AG08396 (cell line): ENCODE data around the gene ADGRB3.
"Not testable (repeated sequence)": the region's sequence is repeated elsewhere in the genome, so short reads cannot be mapped to it uniquely, and the experiment has no call there.

Experiments
- DNase-seq: peaks from one replicate; pipeline ENCODE4 v3.0.0; 2012; ENCODE audit warnings: low spot score, mixed read lengths

ADGRB3 gene

DNA sequence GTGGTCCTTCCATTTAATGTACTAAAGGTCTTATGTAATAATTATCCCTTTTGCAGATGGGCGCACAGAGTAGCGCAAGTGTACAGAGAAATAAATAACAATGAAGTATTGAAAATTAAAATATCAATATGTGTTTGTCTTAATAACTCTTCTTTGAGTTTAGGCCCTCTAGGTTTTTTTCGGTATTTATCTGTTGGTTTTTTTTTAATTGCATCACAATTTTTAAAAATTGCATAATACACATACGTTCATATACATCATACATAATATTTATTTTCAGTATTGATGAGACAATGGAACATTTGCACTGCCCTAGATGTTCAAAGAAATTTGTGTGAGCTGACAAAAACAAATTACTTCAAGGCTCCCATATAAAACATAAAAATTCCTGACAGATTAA, 15.1 kb downstream of the ADGRB3 start:
- no peak for DNase-seq

DNA sequence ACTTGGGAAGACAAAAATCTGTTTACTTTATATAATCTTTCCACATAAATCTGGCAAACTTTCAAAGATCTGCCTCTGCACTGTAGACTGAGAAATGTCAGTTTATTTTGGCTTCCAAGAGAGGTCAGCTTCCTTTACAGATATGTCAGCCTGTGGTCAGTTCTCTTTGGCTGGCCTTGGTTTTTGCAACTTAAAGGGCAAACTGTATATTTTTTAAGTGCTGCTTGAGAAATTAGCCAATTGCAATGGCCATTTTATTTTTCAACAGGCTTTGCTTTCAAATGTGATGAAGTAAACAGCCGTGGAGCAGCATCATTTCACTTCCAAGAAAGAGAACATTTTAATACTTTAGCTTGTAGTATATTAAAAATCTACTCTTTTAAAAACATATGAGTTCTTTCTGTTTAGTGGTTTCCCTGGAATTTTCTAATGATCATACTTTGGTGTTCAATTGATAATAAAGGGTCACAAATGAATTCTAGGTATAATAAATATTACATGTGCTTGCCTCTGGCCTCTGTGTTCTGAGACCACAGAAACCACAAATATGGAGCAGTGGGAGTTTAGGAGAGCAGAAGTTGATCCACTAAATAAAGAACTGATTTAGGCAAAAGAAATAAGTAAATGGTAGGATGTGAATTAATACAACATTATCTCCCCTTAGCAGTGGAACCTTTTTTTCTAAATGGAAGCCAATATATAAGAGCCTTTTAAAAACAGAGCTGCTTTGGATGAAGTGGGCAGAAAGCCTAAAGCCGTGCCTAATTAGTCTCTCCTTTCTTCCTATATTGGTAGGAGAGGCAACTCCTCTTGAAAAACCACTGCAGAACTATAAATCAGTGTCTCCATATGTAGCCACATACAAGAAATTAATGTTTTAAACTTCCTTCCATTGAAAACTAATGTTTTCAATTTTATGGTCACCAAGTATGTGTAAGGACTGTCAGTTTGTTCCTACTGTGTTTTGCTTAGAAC, 16.2 kb downstream of the ADGRB3 start:
- no peak for DNase-seq

- DNase-seq, result no peak
Observed at GRCh38 chr6:68652117-68652536, 17.0 kb downstream of the ADGRB3 start.

DNA sequence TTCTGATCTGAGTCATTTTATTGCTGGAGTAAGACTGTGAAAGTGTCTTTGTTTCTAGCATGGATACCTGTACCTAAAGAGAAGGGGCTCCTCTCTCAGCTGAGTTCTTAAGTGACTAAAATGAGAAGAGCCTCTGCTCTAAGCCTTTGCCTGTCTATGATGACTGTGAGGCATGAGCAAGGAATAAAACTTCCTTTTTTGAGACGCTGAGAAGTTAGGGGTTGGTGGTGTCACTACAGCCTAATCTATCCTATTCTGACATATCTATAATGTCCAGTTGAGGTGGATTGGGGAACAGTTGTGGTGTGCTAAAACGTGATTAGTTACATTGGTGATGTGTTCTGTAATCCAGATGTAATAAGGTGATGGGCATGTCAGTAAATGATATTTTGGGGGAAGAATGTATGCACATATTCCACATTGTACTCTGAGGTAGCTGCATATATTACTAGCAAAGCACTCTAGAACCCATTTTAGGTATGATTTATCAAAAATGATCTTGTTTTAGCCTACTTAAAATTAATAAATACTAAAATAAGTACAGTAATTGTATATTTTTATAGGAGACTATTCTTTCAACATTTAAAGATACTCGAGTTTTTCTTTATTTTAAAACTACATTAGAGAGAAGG, 18.1 kb downstream of the ADGRB3 start:
- no peak for DNase-seq

- no peak for DNase-seq
Observed at GRCh38 chr6:68653706-68654089, 18.6 kb downstream of the ADGRB3 start.

GRCh38 chr6:68654134-68654533, 19.1 kb downstream of the ADGRB3 start:
- no peak for DNase-seq

DNA sequence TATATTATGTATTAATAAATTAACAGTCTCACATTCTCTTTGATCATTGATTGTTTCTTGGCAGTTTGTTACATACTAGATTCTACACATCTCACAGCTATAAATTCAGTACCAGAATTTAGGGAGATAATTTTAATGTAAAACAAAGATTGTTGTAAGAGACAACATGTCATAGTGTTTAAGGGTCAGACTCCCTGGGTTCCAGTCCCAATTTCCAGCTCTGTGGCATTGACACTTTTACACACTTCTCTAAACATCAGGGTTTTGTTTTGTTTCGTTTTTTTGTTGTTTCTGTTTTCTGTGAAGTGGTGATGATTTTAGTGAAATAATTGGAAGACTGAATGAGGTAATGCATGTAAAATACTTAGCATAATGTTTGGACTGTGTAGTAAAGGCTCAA, 19.9 kb downstream of the ADGRB3 start:
- DNase-seq, result no peak

- DNase-seq, result no peak
Observed at GRCh38 chr6:68657374-68658139, 22.5 kb downstream of the ADGRB3 start.

DNA sequence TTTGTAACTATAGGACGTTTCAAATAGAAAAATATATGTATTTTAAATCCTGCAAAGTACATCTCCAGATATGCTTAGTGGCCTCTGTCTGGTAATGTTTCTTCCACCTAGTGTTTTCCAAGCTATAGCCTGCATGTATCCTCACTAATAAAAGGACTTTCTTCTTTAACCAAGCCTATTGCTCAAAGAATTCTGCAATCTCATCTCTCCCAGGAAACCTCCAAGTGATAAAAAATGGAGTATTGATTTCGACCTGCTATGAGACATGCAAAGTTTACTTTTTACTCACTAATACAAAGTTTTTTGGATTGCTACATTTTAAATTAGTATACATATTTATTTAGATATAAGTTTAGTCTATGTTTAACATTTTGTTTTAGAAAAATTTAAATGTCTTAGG, 23.3 kb downstream of the ADGRB3 start:
- DNase-seq, result no peak

DNA sequence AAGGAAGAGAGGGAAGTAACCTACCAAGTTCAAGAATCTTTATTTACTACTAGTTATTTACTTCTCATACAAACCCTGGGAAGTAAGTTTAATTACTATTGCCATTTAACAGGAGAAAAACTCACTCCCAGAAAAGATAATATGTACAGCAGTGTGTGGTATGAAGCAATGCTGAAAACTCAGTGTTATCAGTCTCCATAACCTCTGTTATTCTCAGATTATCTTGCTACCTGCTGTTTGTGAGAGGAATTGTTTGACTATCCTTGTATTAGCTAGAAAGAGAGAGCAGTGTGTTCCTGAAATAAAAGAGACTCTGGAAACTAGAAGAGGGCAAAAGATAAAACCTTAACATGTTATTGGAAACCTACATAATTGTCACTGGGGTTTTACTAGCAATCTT, 38.2 kb downstream of the ADGRB3 start:
- no peak for DNase-seq

DNA sequence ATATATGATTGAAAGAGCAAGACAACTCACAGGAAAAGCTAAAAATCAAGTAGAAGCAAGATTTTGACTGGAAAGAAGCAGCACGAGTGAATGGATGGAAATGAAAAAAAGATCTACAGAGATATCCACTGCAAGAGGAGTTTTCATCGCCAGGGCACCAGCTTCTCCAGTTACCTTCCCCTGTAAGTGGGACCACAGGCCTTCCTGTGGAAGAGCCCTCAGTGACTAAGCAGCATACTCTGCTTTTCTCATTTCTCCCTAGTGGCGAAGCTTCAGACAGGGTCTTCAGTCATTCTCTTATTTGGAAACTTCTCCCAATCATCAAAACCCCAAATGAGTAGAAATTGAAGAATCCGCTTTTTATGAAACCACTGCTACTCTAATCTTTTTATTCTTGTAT, 40.5 kb downstream of the ADGRB3 start:
- DNase-seq, result no peak

- not testable (repeated sequence) for DNase-seq
Observed at GRCh38 chr6:68676094-68676493, 41.0 kb downstream of the ADGRB3 start.

DNA sequence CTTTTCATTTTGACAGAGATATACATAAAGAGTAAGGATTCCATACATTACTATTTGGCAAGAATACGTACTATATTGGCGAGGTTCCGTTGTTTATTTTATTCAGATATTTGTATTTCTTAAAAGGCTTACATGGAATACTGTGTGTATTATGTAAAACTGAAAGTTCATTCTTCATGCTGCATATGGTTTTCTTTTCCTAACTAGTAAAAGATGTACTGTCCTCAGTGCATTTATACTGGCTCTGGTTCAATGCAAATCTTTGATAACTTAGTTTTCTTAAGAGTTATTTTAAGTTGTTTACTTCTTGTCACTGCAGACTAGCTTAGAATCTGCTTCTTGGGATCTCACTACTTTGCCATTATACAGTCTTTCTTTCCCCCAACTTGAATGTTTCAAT, 42.0 kb downstream of the ADGRB3 start:
- no peak for DNase-seq

GRCh38 chr6:68679399-68679798, 44.3 kb downstream of the ADGRB3 start:
- DNase-seq, result no peak

- no peak for DNase-seq
Observed at GRCh38 chr6:68680264-68680663, 45.2 kb downstream of the ADGRB3 start.

DNA sequence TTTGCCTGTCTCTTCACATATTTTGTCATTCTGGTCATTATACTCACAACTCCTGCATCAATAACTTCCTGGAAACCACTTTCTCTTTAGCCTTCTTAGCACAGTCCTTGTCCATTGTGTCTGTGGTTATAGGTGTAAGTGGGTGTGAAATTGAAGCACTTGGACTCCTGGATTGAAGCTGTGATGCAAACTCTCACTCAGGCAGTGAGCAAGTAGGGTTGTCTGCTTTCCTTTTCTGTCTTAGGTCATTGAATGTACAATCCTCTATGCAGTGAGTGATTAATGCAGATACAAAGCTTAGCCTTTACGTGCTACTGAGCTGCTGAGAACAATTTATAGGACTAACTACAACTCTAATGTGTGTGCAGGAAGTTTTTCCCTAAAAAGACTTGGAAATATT, 54.8 kb downstream of the ADGRB3 start:
- DNase-seq, result no peak

GRCh38 chr6:68691120-68691519, 56.0 kb downstream of the ADGRB3 start:
- no peak for DNase-seq

- DNase-seq, result no peak
Observed at GRCh38 chr6:68693271-68693670, 58.2 kb downstream of the ADGRB3 start.

DNA sequence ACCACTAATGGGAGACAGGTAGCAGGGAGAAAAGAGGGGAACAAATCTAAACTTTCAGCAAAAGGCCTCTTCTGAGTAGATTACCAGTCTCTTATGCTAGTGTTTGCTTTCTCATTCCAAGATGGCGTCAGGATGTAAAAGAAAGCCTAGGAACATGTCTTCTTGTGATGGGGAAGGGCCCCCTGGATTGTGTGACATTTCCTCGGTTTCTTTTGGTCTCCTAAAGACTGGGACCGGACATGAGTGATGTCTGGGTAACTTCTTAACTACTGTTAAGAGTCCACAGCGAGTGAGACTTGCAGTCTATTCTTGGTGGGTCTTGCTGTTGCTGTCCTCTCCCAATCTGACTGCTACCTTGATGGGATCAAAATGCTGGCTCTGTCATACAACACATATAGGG, 60.3 kb downstream of the ADGRB3 start:
- no peak for DNase-seq

DNA sequence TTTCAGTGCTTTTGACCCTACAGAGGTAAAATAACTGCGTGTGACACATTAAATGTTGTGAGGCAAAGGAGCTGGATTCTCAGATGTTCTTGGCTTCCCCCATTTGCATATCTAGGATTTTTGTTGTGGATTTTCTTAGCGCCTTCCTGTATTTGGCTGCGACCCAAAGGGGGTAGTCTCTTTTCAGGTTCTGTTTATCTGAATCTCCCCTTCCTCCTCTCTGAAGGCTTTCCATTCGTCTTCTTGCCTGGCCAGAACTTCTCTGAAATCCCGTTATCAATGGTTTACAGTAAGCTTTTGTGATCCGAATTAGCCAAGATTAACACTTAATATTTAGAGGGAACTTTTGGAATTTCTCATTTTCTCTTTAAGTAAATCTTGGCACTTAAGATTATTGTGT, 60.8 kb downstream of the ADGRB3 start:
- no peak for DNase-seq

DNA sequence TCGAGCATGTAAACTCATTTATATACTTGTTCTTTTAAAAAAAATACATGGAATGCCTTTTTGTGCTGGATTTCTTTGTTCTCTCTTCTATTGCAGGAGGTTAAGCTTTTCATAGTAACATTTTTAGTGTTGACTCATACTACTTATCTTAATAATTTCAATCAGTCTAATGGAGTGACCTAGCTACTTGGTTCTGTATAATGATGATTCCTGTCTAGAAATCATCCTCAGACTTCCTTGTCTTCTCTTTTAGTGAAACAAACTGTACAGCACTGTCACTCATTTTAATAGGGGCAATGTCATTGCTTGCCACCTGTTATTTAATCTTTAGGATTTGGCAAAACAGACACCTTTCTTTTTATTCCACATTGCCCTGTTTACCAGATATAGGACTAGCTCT, 62.3 kb downstream of the ADGRB3 start:
- DNase-seq, result no peak

DNA sequence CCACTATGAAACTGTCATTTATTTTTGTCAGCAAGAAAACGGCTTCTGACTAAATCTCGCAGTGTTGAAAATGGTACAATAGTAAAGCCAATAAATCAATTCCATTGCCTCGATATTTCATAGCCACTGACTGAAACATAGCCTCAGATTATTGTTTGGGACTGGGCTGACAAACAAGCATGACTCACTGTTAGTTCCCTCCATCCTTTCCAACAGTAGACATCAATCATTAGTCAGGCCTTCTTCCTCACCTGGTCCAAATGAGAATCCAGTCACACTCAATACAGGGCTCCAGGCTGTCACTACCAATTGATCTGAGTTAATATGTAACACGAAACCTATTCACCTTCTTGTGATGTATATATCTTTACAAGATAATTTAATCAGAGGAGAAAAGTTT, 66.1 kb downstream of the ADGRB3 start:
- no peak for DNase-seq

GRCh38 chr6:68704485-68704884, 69.4 kb downstream of the ADGRB3 start:
- DNase-seq, result no peak
